HG02938 (cell line): ENCODE measurements around the gene FMO1.
A peak's percentile ranks its signal among the peaks of the same experiment; 100 is the strongest.
"Not testable (repeated sequence)": the region's sequence is repeated elsewhere in the genome, so short reads cannot be mapped to it uniquely, and the experiment has no call there.

Experiments used
- ATAC-seq: cut with Tn5 transposase; IDR thresholded peaks from one replicate; pipeline ENCODE4 v1.9.1; 2021; ENCODE audit warnings: mild to moderate bottlenecking, moderate library complexity; ENCODE audit not compliant: unreplicated experiment

Gene FMO1

GRCh38 chr1:171279234-171279633, 30.9 kb downstream of the FMO1 start:
- ATAC-seq, result no peak

- no peak for ATAC-seq
These were observed 31.4 kb downstream of the FMO1 start for GRCh38 chr1:171279678-171280077.

GRCh38 chr1:171280599-171280998, 32.3 kb downstream of the FMO1 start:
- ATAC-seq, result no peak

GRCh38 chr1:171286032-171286705, 37.9 kb downstream of the FMO1 start:
- peak; percentile 63 for ATAC-seq

- ATAC-seq, result no peak
These were observed 42.3 kb downstream of the FMO1 start for GRCh38 chr1:171290621-171291020.

GRCh38 chr1:171292799-171293198, 44.5 kb downstream of the FMO1 start:
- no peak for ATAC-seq

- not testable (repeated sequence) for ATAC-seq
These were observed 47.1 kb downstream of the FMO1 start for GRCh38 chr1:171295383-171295782.

GRCh38 chr1:171295821-171296220, 47.5 kb downstream of the FMO1 start:
- no peak for ATAC-seq

GRCh38 chr1:171296897-171297296, 48.6 kb downstream of the FMO1 start:
- no peak for ATAC-seq

- no peak for ATAC-seq
These were observed 50.4 kb downstream of the FMO1 start for GRCh38 chr1:171298696-171299095.

- ATAC-seq, result no peak
These were observed 51.0 kb downstream of the FMO1 start for GRCh38 chr1:171299342-171299741.

GRCh38 chr1:171300401-171300800, 52.1 kb downstream of the FMO1 start:
- ATAC-seq, result no peak

- no peak for ATAC-seq
These were observed 62.4 kb downstream of the FMO1 start for GRCh38 chr1:171310661-171311087.

- no peak for ATAC-seq
These were observed 63.7 kb downstream of the FMO1 start for GRCh38 chr1:171311771-171312558.

GRCh38 chr1:171313319-171313834, 65.1 kb downstream of the FMO1 start:
- ATAC-seq, result peak; percentile 36

GRCh38 chr1:171313835-171314320, 65.6 kb downstream of the FMO1 start, which contains the start of gene FMO4:
Gene FMO4 (plus strand): TSS chr1:171314183. CDS start chr1:171319826, 5,643 bp downstream.
- peak; percentile 100 for ATAC-seq

GRCh38 chr1:171329251-171329650, 81.0 kb downstream of the FMO1 start:
- ATAC-seq, result no peak

GRCh38 chr1:171334024-171334640, 85.8 kb downstream of the FMO1 start:
- ATAC-seq, result no peak
